HL-60 (cell line): ENCODE measurements around the gene KCNH4.

Experiments used
- DNase-seq, 2 experiments: peaks; one replicate each; pipeline ENCODE4 v3.0.0-alpha.2; 2010 to 2020; ENCODE audit warnings: low read depth in 1 of 2, low spot score in 1 of 2
- H3K27ac ChIP-seq: fragments of 250-450 bp; sonication (Bioruptor Pico); replicated peaks from 2 replicates; pipeline ENCODE4 v1.5.1; 2020; ENCODE audit warnings: mild to moderate bottlenecking, moderate library complexity
- H3K27me3 ChIP-seq: fragments of 250-450 bp; sonication (Bioruptor Pico); 2 replicates; pipeline ENCODE4 v1.5.1; 2021; ENCODE audit warnings: mild to moderate bottlenecking, moderate library complexity; ENCODE audit not compliant: insufficient read depth, poor library complexity, severe bottlenecking
- H3K4me3 ChIP-seq: replicated peaks from 2 replicates; pipeline ENCODE4 v1.5.1; 2011; ENCODE audit warnings: mild to moderate bottlenecking, control low read depth, low read length; ENCODE audit not compliant: insufficient read depth
- GABPA ChIP-seq: IDR thresholded peaks from 2 replicates; pipeline ENCODE4 v1.6.1; 2012; ENCODE audit warnings: low read depth
- POLR2AphosphoS5 ChIP-seq: IDR thresholded peaks from 2 replicates; pipeline ENCODE4 v1.6.1; 2012; ENCODE audit warnings: low read depth
- SPI1 ChIP-seq: IDR thresholded peaks from 2 replicates; pipeline ENCODE4 v1.6.1; 2012; ENCODE audit warnings: low read depth, mild to moderate bottlenecking, borderline replicate concordance
- TF ChIP-seq, protein P1 (sequence below): IDR thresholded peaks from one replicate; pipeline ENCODE4 v1.5.1; 2011; ENCODE audit warnings: low read length, control low read depth, inconsistent platforms; ENCODE audit not compliant: insufficient read depth
- TF ChIP-seq, protein P2 (sequence below): IDR thresholded peaks from 2 replicates; pipeline ENCODE4 v1.6.1; 2012; ENCODE audit warnings: low read depth; ENCODE audit not compliant: insufficient replicate concordance

KCNH4 gene

DNA sequence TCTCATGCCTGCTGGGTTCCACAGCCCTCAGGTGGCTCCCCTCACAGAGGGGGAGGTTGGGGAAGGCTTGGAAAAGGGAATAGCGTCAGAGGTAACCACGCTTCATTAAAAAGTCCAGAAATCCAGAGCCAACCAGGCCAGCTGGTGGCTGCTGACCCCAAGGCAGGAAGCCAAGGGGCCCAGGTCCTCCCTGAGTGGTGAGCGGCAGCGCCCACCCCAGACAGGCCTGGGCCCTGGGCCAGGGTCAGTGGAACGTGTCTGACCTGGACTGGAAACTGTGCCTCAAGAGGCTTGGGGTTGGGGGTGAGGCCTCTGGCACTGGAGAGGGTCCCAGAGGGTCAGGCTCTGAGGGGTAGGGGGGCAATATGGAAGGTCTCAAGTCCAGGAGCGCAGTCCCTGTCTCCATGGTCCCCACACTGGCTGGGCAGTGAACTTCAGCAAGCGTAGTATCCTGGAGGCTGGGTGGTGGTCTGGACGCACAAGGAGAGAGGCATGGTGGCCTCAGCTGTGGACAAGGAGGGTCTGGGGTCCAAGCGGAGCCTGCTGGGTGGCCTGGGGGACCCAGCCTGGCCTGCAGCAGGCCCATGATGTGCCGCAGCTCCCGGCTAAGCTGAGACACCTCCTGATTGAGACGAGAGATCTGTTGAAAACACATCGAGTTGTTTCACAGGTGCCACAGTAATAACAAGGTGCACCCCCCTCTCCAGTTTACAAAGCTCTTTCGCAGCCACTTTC, 21.0 kb downstream of the KCNH4 start:
- DNase-seq = no peak
- no peaks in the 10 kb centered on the region for H3K27me3 ChIP-seq
- H3K4me3 ChIP-seq = no peak overlapping the region
- H3K27ac ChIP-seq = no peak overlapping the region
- TF ChIP-seq, protein P1, sequence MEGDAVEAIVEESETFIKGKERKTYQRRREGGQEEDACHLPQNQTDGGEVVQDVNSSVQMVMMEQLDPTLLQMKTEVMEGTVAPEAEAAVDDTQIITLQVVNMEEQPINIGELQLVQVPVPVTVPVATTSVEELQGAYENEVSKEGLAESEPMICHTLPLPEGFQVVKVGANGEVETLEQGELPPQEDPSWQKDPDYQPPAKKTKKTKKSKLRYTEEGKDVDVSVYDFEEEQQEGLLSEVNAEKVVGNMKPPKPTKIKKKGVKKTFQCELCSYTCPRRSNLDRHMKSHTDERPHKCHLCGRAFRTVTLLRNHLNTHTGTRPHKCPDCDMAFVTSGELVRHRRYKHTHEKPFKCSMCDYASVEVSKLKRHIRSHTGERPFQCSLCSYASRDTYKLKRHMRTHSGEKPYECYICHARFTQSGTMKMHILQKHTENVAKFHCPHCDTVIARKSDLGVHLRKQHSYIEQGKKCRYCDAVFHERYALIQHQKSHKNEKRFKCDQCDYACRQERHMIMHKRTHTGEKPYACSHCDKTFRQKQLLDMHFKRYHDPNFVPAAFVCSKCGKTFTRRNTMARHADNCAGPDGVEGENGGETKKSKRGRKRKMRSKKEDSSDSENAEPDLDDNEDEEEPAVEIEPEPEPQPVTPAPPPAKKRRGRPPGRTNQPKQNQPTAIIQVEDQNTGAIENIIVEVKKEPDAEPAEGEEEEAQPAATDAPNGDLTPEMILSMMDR = no peak
- TF ChIP-seq GABPA (no peak), POLR2AphosphoS5 (no peak), SPI1 (no peak)
- TF ChIP-seq, protein P2, sequence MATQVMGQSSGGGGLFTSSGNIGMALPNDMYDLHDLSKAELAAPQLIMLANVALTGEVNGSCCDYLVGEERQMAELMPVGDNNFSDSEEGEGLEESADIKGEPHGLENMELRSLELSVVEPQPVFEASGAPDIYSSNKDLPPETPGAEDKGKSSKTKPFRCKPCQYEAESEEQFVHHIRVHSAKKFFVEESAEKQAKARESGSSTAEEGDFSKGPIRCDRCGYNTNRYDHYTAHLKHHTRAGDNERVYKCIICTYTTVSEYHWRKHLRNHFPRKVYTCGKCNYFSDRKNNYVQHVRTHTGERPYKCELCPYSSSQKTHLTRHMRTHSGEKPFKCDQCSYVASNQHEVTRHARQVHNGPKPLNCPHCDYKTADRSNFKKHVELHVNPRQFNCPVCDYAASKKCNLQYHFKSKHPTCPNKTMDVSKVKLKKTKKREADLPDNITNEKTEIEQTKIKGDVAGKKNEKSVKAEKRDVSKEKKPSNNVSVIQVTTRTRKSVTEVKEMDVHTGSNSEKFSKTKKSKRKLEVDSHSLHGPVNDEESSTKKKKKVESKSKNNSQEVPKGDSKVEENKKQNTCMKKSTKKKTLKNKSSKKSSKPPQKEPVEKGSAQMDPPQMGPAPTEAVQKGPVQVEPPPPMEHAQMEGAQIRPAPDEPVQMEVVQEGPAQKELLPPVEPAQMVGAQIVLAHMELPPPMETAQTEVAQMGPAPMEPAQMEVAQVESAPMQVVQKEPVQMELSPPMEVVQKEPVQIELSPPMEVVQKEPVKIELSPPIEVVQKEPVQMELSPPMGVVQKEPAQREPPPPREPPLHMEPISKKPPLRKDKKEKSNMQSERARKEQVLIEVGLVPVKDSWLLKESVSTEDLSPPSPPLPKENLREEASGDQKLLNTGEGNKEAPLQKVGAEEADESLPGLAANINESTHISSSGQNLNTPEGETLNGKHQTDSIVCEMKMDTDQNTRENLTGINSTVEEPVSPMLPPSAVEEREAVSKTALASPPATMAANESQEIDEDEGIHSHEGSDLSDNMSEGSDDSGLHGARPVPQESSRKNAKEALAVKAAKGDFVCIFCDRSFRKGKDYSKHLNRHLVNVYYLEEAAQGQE = no peak

DNA sequence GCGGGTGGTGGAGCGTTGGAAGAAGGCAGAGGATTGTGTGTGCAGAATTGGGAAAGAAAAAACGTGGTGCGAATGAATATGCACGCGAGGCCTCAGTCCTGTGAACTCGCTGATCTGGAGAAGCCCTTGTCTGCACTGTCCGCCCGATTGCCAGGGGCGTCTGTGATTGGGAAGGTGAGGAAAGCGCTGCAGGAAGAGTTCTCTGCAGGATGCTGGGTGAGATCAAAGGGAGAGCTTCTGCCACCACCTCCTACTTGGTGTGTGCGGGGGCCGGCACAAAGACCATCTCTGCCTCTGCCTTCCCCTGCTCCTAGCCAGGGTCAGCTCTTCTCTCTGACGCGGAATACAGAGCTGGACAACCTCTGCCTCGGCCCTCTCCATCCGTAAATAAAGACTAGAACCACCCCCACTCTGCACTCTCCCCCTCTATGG, 25.3 kb downstream of the KCNH4 start:
- TF ChIP-seq, protein P1 = no peak
- TF ChIP-seq POLR2AphosphoS5 (no peak), GABPA (no peak), SPI1 (no peak)
- TF ChIP-seq, protein P2 = no peak
- peak overlapping the region; percentile 72 for H3K27ac ChIP-seq
- no peak for DNase-seq
- H3K27me3 ChIP-seq = no peaks in the 10 kb centered on the region
- H3K4me3 ChIP-seq = no peak overlapping the region

DNA sequence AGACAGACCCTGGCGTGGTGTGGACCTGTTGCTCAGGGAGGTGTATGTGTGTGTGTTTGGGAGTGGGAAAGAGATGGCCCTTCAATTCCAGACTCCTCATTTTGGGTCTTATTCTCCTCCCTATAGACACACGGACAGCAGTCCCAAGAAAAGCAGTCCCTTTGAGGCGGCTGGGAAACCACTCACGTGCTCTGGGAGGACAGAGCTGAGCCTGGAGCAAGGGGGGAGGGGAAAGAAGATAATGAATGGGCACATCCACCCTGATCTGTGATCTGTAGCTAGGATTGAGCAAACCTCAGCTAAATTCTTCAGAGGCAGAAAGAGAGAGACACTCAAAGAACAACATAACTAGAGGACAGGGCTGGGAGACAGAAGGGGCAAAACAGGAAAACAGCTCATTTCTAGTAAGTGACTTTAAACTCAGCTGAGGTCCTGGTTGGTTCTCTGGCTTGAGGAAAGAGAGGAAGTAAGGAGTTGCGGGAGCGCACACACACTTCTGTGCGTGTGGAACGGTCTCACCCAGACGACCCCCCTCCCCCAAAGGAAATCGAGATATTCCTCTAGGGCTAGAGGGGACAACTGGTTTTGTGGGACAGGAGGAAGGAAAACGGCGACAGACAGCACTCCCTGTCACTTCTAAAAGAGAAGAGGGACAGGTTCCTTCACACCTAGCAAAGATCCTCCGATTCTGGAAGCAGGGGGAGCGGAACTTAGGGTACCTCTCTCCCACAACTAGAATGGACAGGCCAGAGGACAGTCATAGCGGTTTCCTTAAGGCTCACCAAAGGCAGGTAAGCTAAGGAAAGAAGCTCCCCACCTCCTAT, 26.8 kb downstream of the KCNH4 start:
- peak overlapping the region; percentile 86 for H3K27ac ChIP-seq
- peak; percentile 49 to 74 for DNase-seq

More for the DNA sequence above, 26.8 kb downstream of the KCNH4 start:
- no peak for TF ChIP-seq GABPA
- TF ChIP-seq, protein P2 = no peak
- TF ChIP-seq SPI1 = peak; percentile 82
- Histone ChIP-seq H3K4me3 (peak overlapping the region; percentile 85), H3K27me3 (no peaks in the 10 kb centered on the region)
